COLO829 (cell line): ENCODE results near the gene SLF2.

Source experiments
- DNase-seq: peaks from one replicate; pipeline ENCODE4 v3.0.0; 2012; ENCODE audit warnings: low spot score

Gene SLF2

GRCh38 chr10:101000127-101000914, 87.6 kb downstream of the SLF2 start:
- no peak for DNase-seq

- DNase-seq = no peak
These were observed 88.3 kb downstream of the SLF2 start for GRCh38 chr10:101000915-101001658.

GRCh38 chr10:101001659-101002035, 88.9 kb downstream of the SLF2 start:
- no peak for DNase-seq

- DNase-seq = no peak
These were observed 89.7 kb downstream of the SLF2 start for GRCh38 chr10:101002456-101002855.

GRCh38 chr10:101003639-101004206, 91.0 kb downstream of the SLF2 start:
- DNase-seq = no peak

GRCh38 chr10:101005361-101005760, 92.6 kb downstream of the SLF2 start:
- DNase-seq = no peak

- no peak for DNase-seq
These were observed 93.3 kb downstream of the SLF2 start for GRCh38 chr10:101005869-101006567.

- no peak for DNase-seq
These were observed 93.9 kb downstream of the SLF2 start for GRCh38 chr10:101006593-101007098.

- no peak for DNase-seq
These were observed 94.4 kb downstream of the SLF2 start for GRCh38 chr10:101007099-101007711.

- no peak for DNase-seq
These were observed 95.4 kb downstream of the SLF2 start for GRCh38 chr10:101007915-101008822.

GRCh38 chr10:101008823-101009423, 96.2 kb downstream of the SLF2 start:
- DNase-seq = no peak

GRCh38 chr10:101010329-101010728, 97.6 kb downstream of the SLF2 start:
- DNase-seq = no peak

- no peak for DNase-seq
These were observed 99.0 kb downstream of the SLF2 start for GRCh38 chr10:101011517-101012423.

GRCh38 chr10:101012525-101013364, 100.0 kb downstream of the SLF2 start:
- peak; percentile 79 for DNase-seq

GRCh38 chr10:101013365-101013825, 100.6 kb downstream of the SLF2 start:
- DNase-seq = no peak

GRCh38 chr10:101014230-101014884, 101.6 kb downstream of the SLF2 start:
- DNase-seq = no peak
